ENCODE measurements around the gene MTMR12.
"Not testable (repeated sequence)": the region's sequence is repeated elsewhere in the genome, so short reads cannot be mapped to it uniquely, and the experiment has no call there.

- TF ChIP-seq EZH2 (IDR thresholded peaks at IDR 0.05; ENCODE audit: insufficient read depth, poor library complexity, severe bottlenecking); EZH2phosphoT487 (IDR thresholded peaks at IDR 0.05; ENCODE audit: insufficient read depth, low read depth): not testable (repeated sequence)
These were observed 25.2 kb downstream of the MTMR12 start for GRCh38 chr5:32287525-32287924.

Data from GM23248 (cell line).